Hepatocyte (in vitro differentiated cells): Measurements from ENCODE around the gene BCL11A. TPM values are rescaled to one million over a fixed set of nuclear protein-coding genes. Genes with fewer than 3 reads are reported as not detected.
A peak's percentile ranks its signal among the peaks of the same experiment; 100 is the strongest.

Experiments
- DNase-seq: peaks from one replicate; pipeline ENCODE4 v3.0.0-alpha.2; 2016; ENCODE audit warnings: low spot score
- H2AFZ ChIP-seq: fragments of 200-600 bp; sonication (generic); 2 replicates; pipeline ENCODE4 v1.6.0; 2016; ENCODE audit warnings: antibody characterized with exemption, mild to moderate bottlenecking
- H3K27ac ChIP-seq: fragments of 200-600 bp; sonication (generic); 2 replicates; pipeline ENCODE4 v1.5.1; 2016; ENCODE audit warnings: mild to moderate bottlenecking
- H3K27me3 ChIP-seq: fragments of 200-600 bp; sonication (generic); 2 replicates; pipeline ENCODE4 v1.6.1; 2016
- H3K36me3 ChIP-seq: fragments of 200-600 bp; sonication (generic); replicated peaks from 2 replicates; pipeline ENCODE4 v1.5.1; 2016; ENCODE audit warnings: low read depth; ENCODE audit not compliant: insufficient read depth
- H3K4me1 ChIP-seq: fragments of 200-600 bp; sonication (generic); 2 replicates; pipeline ENCODE4 v1.5.1; 2016; ENCODE audit warnings: mild to moderate bottlenecking, moderate library complexity; ENCODE audit not compliant: insufficient read depth
- H3K4me2 ChIP-seq: fragments of 200-600 bp; sonication (generic); 2 replicates; pipeline ENCODE4 v1.6.0; 2016
- H3K4me3 ChIP-seq: fragments of 200-600 bp; sonication (generic); 2 replicates; pipeline ENCODE4 v1.5.1; 2016; ENCODE audit warnings: mild to moderate bottlenecking
- H3K79me2 ChIP-seq: fragments of 200-600 bp; sonication (generic); 2 replicates; pipeline ENCODE4 v1.6.0; 2017; ENCODE audit warnings: mild to moderate bottlenecking
- H3K9me2 ChIP-seq: fragments of 200-600 bp; sonication (generic); replicated peaks from 2 replicates; pipeline ENCODE4 v1.6.0; 2017; ENCODE audit warnings: mild to moderate bottlenecking; ENCODE audit not compliant: insufficient read depth
- H3K9me3 ChIP-seq: fragments of 200-600 bp; sonication (generic); 2 replicates; pipeline ENCODE4 v1.5.1; 2016; ENCODE audit warnings: low read depth, mild to moderate bottlenecking
- H4K20me1 ChIP-seq: fragments of 200-600 bp; sonication (generic); 2 replicates; pipeline ENCODE4 v1.6.0; 2016; ENCODE audit warnings: mild to moderate bottlenecking; ENCODE audit not compliant: insufficient read depth, poor library complexity, severe bottlenecking
- CTCF ChIP-seq: fragments of 200-600 bp; sonication (generic); IDR thresholded peaks from 2 replicates; pipeline ENCODE4 v1.5.1; 2016; ENCODE audit warnings: antibody characterized with exemption, mild to moderate bottlenecking; ENCODE audit not compliant: poor library complexity
- EZH2 ChIP-seq: fragments of 200-600 bp; sonication (generic); IDR thresholded peaks from 2 replicates; pipeline ENCODE4 v1.6.1; 2016; ENCODE audit warnings: antibody characterized with exemption, mild to moderate bottlenecking, borderline replicate concordance
- EZH2phosphoT487 ChIP-seq: fragments of 200-600 bp; sonication (generic); IDR thresholded peaks from one replicate; pipeline ENCODE4 v1.6.1; 2018; ENCODE audit warnings: antibody characterized with exemption, mild to moderate bottlenecking, low read depth, moderate library complexity; ENCODE audit not compliant: unreplicated experiment, severe bottlenecking
- WGBS: methylation state at CpG from one replicate; pipeline ENCODE4 v1.1.6; 2016; ENCODE audit warnings: low lambda C conversion rate; ENCODE audit errors: missing lambda C conversion rate; 5-methylcytosine and 5-hydroxymethylcytosine counted together
- polyA plus RNA-seq: library from polyadenylated mRNA; unstranded; fragments of >200 nt; fragmentation: Nextera tagmentation; extraction: Ambion mirVana; gene quantifications from 2 replicates; pipeline ENCODE4 v1.2.1, GENCODE V29; 2016
- total RNA-seq: library from RNA; depleted of rRNA; stranded (reverse); fragments of >200 nt; gene quantifications from 2 replicates; pipeline ENCODE4 v1.2.3, GENCODE V29; 2014

The BCL11A gene
- total and polyA plus RNA-seq, 2 experiments from 2014 or later: 14.4 to 22.6 TPM

GRCh38 chr2:60549238-60549927 lies 4.1 kb downstream of the BCL11A start:
- Histone ChIP-seq H3K4me1 (peaks cover 43% of the 10 kb centered on the region), H3K4me2 (peak overlapping the region; percentile 98), H3K27ac (peak overlapping the region; percentile 91), H3K4me3 (peak overlapping the region; percentile 92), H3K36me3 (no peaks in the 10 kb centered on the region), H3K9me3 (no peaks in the 10 kb centered on the region), H3K27me3 (no peaks in the 10 kb centered on the region), H3K9me2 (no peaks in the 10 kb centered on the region), H3K79me2 (peaks cover 84% of the 10 kb centered on the region), H4K20me1 (peaks cover 7% of the 10 kb centered on the region), H2AFZ (peak overlapping the region; percentile 47)
- peak; percentile 67 for DNase-seq
- TF ChIP-seq EZH2phosphoT487 (no peak), CTCF (no peak), EZH2 (no peak)
- WGBS: 2% methylated on average over 39 of the region's 40 CpGs

DNA sequence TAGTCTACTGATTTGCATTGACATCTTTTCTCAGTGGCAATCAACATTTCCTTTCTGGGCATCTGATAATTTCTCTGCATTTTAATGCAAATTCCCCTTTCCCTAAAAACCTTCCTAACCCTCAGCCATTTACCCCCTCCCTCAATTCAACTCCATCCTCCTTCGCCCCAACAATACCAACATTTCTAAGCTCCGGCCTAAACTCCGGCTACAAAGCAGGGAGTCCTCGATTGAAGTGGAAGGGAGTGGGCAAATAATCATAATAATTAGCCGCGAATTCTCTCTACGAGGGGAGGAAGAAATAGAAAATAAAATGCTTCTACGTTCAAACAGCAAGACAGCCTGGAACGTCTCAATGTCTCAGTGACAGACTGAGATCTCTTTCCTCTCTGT lies 4.6 kb downstream of the BCL11A start:
- H3K27ac ChIP-seq: peak overlapping the region; percentile 91

GRCh38 chr2:60548311-60548710 lies 5.1 kb downstream of the BCL11A start:
- WGBS: 51% methylated on average over 4 of the region's 4 CpGs
- no peaks in the 10 kb centered on the region for H3K27me3 ChIP-seq

More for the DNA sequence above, 4.6 kb downstream of the BCL11A start:
- Histone ChIP-seq H4K20me1 (peaks cover 7% of the 10 kb centered on the region), H3K9me3 (no peaks in the 10 kb centered on the region), H3K4me3 (peak overlapping the region; percentile 92), H3K9me2 (no peaks in the 10 kb centered on the region), H3K79me2 (peaks cover 89% of the 10 kb centered on the region), H3K27me3 (no peaks in the 10 kb centered on the region), H3K36me3 (no peaks in the 10 kb centered on the region), H3K4me2 (peak overlapping the region; percentile 98), H3K4me1 (peaks cover 45% of the 10 kb centered on the region), H2AFZ (peak overlapping the region; percentile 47)
- TF ChIP-seq CTCF (no peak), EZH2phosphoT487 (peak; percentile 39), EZH2 (no peak)
- 8% methylated on average over 9 of the region's 9 CpGs for WGBS
- DNase-seq: no peak

More at GRCh38 chr2:60548311-60548710, 5.1 kb downstream of the BCL11A start:
- no peak for TF ChIP-seq EZH2phosphoT487
- no peak for TF ChIP-seq CTCF
- no peak for TF ChIP-seq EZH2
- peak overlapping the region; percentile 98 for H3K4me2 ChIP-seq
- no peaks in the 10 kb centered on the region for H3K9me2 ChIP-seq
- peaks cover 50% of the 10 kb centered on the region for H3K4me1 ChIP-seq
- H3K27ac ChIP-seq: peak overlapping the region; percentile 91
- H3K36me3 ChIP-seq: no peaks in the 10 kb centered on the region
- no peaks in the 10 kb centered on the region for H3K9me3 ChIP-seq
- H4K20me1 ChIP-seq: peaks cover 7% of the 10 kb centered on the region
- H3K79me2 ChIP-seq: peaks cover 94% of the 10 kb centered on the region
- no peak for DNase-seq
- H2AFZ ChIP-seq: peak overlapping the region; percentile 47
- peak overlapping the region; percentile 92 for H3K4me3 ChIP-seq
